Renal pelvis (tissue), 4 donors: ENCODE results near the gene MIEF2. TPM values are rescaled to one million over a fixed set of nuclear protein-coding genes. Genes with fewer than 3 reads are reported as not detected.

Experiments
- DNase-seq: peaks from one replicate; pipeline ENCODE4 v3.0.0-alpha.2; 2013
- polyA plus RNA-seq, 3 donors: library from polyadenylated mRNA; unstranded; fragments of 120-200 nt; gene quantifications; one replicate each; pipeline ENCODE4 v1.2.1, GENCODE V29; 2013; ENCODE audit not compliant: insufficient read length in 3 of 3

Gene MIEF2
- polyA plus RNA-seq, 3 donors: 17.2 to 21.7 (median 19.2) TPM

GRCh38 chr17:18230288-18231141 lies 29.9 kb upstream of the MIEF2 start:
- no peak for DNase-seq

- no peak for DNase-seq
These were observed 29.3 kb upstream of the MIEF2 start for GRCh38 chr17:18231164-18231563.

GRCh38 chr17:18233803-18234518 lies 26.5 kb upstream of the MIEF2 start:
- no peak for DNase-seq

GRCh38 chr17:18234853-18235380 lies 25.5 kb upstream of the MIEF2 start:
- DNase-seq: no peak

- no peak for DNase-seq
These were observed 24.7 kb upstream of the MIEF2 start for GRCh38 chr17:18235743-18236256.

GRCh38 chr17:18236494-18236893 lies 24.0 kb upstream of the MIEF2 start:
- DNase-seq: no peak

- no peak for DNase-seq
These were observed 23.0 kb upstream of the MIEF2 start for GRCh38 chr17:18237461-18237860.

- no peak for DNase-seq
These were observed 22.2 kb upstream of the MIEF2 start for GRCh38 chr17:18238299-18238698.

- no peak for DNase-seq
These were observed 20.0 kb upstream of the MIEF2 start for GRCh38 chr17:18240449-18240848.

- no peak for DNase-seq
These were observed 19.1 kb upstream of the MIEF2 start for GRCh38 chr17:18241229-18241871.

GRCh38 chr17:18245038-18245776 lies 15.3 kb upstream of the MIEF2 start:
- DNase-seq: no peak

GRCh38 chr17:18246109-18246725 lies 14.2 kb upstream of the MIEF2 start:
- no peak for DNase-seq

GRCh38 chr17:18246880-18247612 lies 13.4 kb upstream of the MIEF2 start:
- peak; percentile 73 for DNase-seq

GRCh38 chr17:18247613-18248001 lies 12.9 kb upstream of the MIEF2 start:
- no peak for DNase-seq

GRCh38 chr17:18248300-18248731 lies 12.1 kb upstream of the MIEF2 start:
- peak; percentile 72 for DNase-seq

GRCh38 chr17:18248811-18249210 lies 11.7 kb upstream of the MIEF2 start:
- DNase-seq: no peak

GRCh38 chr17:18250259-18250658 lies 10.2 kb upstream of the MIEF2 start:
- no peak for DNase-seq

- no peak for DNase-seq
These were observed 9.8 kb upstream of the MIEF2 start for GRCh38 chr17:18250708-18251107.

- no peak for DNase-seq
These were observed 9.3 kb upstream of the MIEF2 start for GRCh38 chr17:18251204-18251603.

- DNase-seq: no peak
These were observed 8.3 kb upstream of the MIEF2 start for GRCh38 chr17:18252160-18252559.
